SK-N-DZ (cell line): Measurements from ENCODE around the gene EZH2.

ENCODE experiments used
- DNase-seq: peaks from one replicate; pipeline ENCODE4 v3.0.0-alpha.2; 2015; ENCODE audit warnings: low spot score

EZH2 gene

GRCh38 chr7:148809856-148810255 is 74.2 kb downstream of the EZH2 start:
- no peak for DNase-seq

GRCh38 chr7:148807436-148807835 is 76.7 kb downstream of the EZH2 start:
- DNase-seq, result no peak

GRCh38 chr7:148806187-148806586 is 77.9 kb downstream of the EZH2 start:
- no peak for DNase-seq

- no peak for DNase-seq
Measured at GRCh38 chr7:148804343-148805235, 79.5 kb downstream of the EZH2 start.

GRCh38 chr7:148803094-148803493 is 81.0 kb downstream of the EZH2 start:
- no peak for DNase-seq

- no peak for DNase-seq
Measured at GRCh38 chr7:148802101-148802493, 82.0 kb downstream of the EZH2 start.

GRCh38 chr7:148800677-148801076 is 83.4 kb downstream of the EZH2 start:
- DNase-seq, result no peak

GRCh38 chr7:148799893-148800555 is 84.1 kb downstream of the EZH2 start:
- DNase-seq, result no peak

- no peak for DNase-seq
Measured at GRCh38 chr7:148796841-148797240, 87.2 kb downstream of the EZH2 start.

GRCh38 chr7:148794476-148794875 is 89.6 kb downstream of the EZH2 start:
- DNase-seq, result no peak

GRCh38 chr7:148793590-148793989 is 90.5 kb downstream of the EZH2 start:
- DNase-seq, result no peak

- DNase-seq, result no peak
Measured at GRCh38 chr7:148791546-148791945, 92.5 kb downstream of the EZH2 start.

GRCh38 chr7:148790850-148791249 is 93.2 kb downstream of the EZH2 start:
- no peak for DNase-seq

- DNase-seq, result no peak
Measured at GRCh38 chr7:148790131-148790726, 93.9 kb downstream of the EZH2 start.

GRCh38 chr7:148789220-148789619 is 94.9 kb downstream of the EZH2 start:
- no peak for DNase-seq

GRCh38 chr7:148787571-148788295 is 96.4 kb downstream of the EZH2 start:
- DNase-seq, result no peak

GRCh38 chr7:148783801-148784527 is 100.1 kb downstream of the EZH2 start:
- no peak for DNase-seq

GRCh38 chr7:148782757-148783456 is 101.2 kb downstream of the EZH2 start:
- DNase-seq, result no peak

- no peak for DNase-seq
Measured at GRCh38 chr7:148774471-148774870, 109.6 kb downstream of the EZH2 start.

GRCh38 chr7:148773334-148773733 is 110.8 kb downstream of the EZH2 start:
- DNase-seq, result no peak
